ENCODE results near the gene TRPM3. TPM values are rescaled to one million over a fixed set of nuclear protein-coding genes. Genes with fewer than 3 reads are reported as not detected.

TRPM3 gene
- total RNA-seq, 1 donor from 2014 or later = 0.40 TPM

DNA sequence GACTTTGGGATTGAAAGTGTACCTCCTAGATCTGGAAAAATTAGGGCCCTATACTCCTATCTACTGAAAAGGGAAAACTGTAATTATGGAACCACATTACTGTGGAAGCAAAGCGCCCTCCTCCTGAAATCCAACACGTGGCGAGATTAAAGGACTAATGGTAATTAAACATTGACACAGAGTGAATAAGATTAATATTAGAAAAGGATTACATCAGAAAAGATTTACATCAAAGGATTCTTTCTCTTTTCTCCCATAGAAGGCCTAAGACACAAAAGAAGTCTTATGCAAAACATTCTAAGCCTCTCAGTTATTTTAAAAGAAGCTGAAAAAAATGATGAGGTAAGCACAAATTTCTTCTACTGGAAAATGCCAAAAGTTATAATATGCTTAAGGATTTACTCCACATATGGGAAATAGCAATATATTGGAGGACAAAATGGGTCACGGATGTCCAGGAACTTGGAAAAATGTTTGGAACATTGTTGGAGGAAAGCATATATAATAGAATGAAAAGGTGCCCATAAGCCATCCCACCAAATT is 227.8 kb downstream of the TRPM3 start:
- no peak for DNase-seq (ENCODE audit: low read depth in 2 of 2)

DNA sequence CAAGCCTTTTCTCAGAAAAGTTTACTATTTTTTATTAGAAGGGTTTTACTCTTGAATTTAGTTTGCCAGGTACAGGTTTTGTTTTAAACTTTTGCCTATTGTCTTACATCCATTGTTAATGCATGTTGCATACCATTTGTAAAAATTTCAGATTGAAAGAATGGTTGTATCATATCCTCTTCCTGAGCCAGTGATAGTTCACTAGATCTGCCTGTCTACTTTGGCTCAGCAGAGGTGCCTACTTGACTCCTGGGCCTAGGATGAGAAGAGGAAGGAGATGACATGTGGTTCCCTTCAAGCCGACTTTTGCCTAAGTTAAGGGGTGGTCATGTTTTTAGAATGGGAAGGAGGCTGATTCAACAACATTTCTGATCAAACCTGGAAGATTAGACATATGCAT is 232.9 kb downstream of the TRPM3 start:
- DNase-seq (ENCODE audit: low read depth in 2 of 2) = peak in 1 of 2 donors; percentile 72

DNA sequence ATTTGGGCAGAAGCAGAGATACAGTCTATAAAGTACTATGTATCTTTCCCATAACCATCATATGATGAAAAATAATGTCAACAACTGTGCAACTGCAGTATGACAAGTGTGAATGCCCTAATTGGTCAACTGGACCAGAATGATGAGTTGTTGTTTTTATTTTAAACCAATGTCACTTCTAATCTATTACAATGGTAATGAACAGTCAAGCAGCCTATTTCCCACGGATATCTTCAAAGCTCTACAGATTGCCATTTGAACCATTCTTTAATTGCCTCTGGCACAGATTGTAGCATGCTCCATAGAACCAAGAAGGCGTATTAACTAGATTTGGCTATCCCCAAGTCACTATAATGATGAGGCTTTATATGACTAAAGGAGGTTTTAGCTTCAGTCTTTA is 233.6 kb downstream of the TRPM3 start:
- DNase-seq (ENCODE audit: low read depth in 2 of 2) = no peak

- DNase-seq (ENCODE audit: low read depth in 2 of 2) = no peak
Observed at GRCh38 chr9:70883963-70884793, 237.2 kb downstream of the TRPM3 start.

- peak in 1 of 2 donors; percentile 36 for DNase-seq (ENCODE audit: low read depth in 2 of 2)
Observed at GRCh38 chr9:70883056-70883455, 238.4 kb downstream of the TRPM3 start.

DNA sequence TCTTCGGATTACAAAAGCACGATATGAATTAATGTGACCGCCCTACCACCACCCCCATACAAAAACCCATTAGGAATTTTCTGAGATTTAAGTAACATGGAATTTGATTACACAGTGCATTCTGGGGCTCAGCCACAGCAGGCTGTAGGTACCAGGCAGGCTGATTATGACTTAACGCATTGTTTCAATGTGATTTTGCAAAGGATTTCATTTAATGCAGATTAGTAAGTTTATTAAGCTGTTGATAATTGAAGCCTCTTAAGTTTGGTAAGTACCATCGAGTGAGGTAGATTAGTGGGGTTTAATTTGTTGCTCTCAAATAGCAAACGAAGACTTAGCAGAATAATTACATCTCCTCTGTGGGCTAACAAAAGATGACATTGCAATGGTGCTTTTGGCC is 240.1 kb downstream of the TRPM3 start:
- no peak for DNase-seq (ENCODE audit: low read depth in 2 of 2)

- no peak for DNase-seq (ENCODE audit: low read depth in 2 of 2)
Observed at GRCh38 chr9:70880535-70880934, 240.9 kb downstream of the TRPM3 start.

GRCh38 chr9:70878576-70878975 is 242.8 kb downstream of the TRPM3 start:
- DNase-seq (ENCODE audit: low read depth in 2 of 2) = no peak

DNA sequence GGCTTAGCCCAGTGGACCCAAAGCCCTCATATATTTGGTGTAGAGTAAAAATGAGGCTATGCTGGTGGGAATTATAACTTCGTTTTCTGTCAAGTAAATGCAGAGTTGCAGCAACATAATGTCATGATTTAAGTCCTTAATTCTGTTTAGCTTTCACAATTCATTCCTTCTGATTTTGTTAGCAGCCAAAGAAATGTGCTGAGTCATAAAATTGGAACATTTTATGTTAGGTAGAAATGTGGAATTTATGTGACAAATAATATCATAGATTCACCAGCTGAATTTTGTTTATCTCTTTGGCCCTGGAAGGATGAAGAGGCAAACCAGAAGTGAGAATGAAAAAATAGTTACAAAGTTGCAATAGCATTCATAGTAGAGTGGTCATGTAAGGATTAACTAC is 247.0 kb downstream of the TRPM3 start:
- DNase-seq (ENCODE audit: low read depth in 2 of 2) = peak in 1 of 2 donors; percentile 20

GRCh38 chr9:70873506-70873905 is 247.9 kb downstream of the TRPM3 start:
- peak; percentile 21 to 79 for DNase-seq (ENCODE audit: low read depth in 2 of 2)

GRCh38 chr9:70868661-70869652 is 252.5 kb downstream of the TRPM3 start:
- peak; percentile 64 to 84 for DNase-seq (ENCODE audit: low read depth in 2 of 2)

DNA sequence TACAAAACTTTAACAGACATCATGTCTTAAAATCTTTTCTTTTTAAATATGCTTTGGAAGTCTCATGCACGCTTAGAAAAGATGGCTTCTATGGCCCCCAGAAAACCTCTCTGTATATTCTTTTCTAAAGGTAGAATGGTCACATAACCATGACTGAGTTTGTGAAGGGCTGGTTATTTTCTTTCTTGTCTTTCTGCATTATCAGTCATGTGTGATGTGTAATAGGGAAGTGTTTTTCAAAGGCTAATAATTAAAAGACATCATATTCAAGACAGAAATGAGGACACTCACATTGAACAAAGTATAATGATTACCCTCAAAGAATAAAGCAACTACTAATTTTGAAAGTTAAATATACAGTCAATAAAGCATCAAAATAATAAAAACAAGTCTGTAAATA is 253.4 kb downstream of the TRPM3 start:
- DNase-seq (ENCODE audit: low read depth in 2 of 2) = no peak

DNA sequence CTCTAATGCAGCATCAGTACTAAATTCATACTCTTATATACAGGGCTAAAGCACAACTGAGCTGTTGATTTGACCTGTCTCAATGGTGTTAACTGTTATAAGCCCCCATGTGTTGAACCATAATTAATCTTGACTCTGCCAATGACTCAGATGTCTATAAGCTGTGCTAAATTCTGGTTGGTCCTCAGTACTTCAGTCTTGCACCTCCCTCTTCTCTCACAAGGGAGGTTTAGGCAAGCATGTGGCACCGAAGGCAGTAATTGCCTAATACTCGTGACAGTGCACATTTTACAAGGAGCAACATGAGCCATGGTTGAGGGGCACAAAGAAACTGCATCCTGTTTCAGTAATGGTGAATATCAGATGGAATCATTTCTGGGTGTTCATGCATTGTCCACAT is 255.9 kb downstream of the TRPM3 start:
- no peak for DNase-seq (ENCODE audit: low read depth in 2 of 2)

DNA sequence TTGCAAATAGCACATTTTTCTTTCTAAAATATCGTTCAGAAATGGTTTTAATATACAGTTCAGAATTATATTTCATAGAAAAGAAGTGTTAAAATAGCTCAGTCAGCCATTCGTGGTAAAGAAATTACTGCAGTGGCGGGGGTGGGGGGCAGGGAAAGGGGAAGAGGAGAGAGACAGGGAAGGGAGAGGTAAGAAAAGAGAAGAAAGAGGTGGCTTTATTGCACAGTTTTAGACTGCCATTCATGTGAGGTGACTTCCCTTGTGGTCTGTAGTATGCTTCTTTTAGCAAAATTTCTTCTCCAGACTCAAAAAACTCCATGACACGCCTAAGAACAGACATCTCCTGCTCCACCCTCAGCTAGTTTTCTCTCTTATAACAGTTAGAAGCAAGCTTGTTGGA is 259.6 kb downstream of the TRPM3 start:
- no peak for DNase-seq (ENCODE audit: low read depth in 2 of 2)

DNA sequence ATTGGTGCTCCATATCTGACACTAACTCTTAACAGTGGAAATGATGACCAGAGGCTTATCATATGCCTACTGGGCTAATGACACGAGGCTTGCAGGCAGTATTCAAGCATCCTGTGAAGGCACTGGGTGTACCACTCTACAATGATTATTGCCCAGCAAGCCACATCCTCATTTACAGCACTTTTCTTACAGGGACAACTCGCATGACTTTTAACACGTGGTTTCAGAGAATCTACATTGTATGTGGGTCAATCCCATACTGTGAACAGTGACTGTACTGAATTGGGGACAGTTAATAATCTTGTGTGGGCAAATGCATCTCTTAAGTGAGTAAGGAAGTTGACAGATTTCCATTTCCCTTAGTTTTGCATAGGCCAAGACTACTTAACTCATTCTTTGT is 260.0 kb downstream of the TRPM3 start:
- DNase-seq (ENCODE audit: low read depth in 2 of 2) = no peak

- no peak for DNase-seq (ENCODE audit: low read depth in 2 of 2)
Observed at GRCh38 chr9:70859694-70860093, 261.7 kb downstream of the TRPM3 start.

DNA sequence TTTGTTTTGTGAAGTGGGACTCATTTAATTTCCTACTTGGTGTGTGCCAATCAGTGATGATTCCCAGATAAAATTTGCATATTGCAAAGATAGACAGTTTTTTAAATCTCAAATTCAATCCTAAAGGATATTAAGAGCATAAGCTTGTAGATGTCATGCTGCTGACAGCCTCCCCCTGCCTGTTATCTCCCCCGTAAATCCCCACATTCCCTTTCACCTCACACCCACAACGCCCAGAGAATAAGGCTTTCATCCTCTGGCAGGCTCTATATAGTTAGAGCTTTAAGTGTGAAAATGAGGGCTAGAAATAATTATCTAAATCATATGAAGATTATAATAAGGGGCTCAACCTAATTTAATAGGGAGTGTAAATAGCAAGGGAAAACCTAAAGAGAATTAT is 265.0 kb downstream of the TRPM3 start:
- DNase-seq (ENCODE audit: low read depth in 2 of 2) = no peak

DNA sequence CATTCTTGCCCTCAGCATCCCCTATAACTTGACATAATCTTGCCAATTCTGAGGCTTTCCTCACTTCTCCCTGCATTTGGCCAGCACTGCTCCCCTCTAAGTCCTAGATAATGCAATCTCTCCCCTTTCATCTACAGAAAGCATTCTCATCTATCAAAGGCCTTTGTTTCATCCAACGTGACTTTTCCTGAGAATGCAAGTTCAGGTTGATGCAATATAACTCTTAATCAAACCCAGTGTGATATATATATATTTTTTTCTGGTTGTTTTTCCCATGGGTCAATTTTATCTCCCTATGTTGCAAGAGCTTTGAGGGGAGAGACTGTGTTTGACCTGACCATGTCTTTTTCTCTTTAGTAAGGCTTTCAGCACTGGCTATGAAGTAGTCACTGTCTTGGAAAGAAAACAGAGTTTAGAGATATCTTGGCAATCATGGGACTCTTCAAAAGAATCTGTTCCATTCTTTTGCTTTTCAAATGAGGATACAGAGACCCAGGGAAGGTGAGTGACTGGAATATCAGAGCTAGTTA is 268.6 kb downstream of the TRPM3 start:
- DNase-seq (ENCODE audit: low read depth in 2 of 2) = no peak

- DNase-seq (ENCODE audit: low read depth in 2 of 2) = no peak
Observed at GRCh38 chr9:70840266-70840665, 281.2 kb downstream of the TRPM3 start.

DNA sequence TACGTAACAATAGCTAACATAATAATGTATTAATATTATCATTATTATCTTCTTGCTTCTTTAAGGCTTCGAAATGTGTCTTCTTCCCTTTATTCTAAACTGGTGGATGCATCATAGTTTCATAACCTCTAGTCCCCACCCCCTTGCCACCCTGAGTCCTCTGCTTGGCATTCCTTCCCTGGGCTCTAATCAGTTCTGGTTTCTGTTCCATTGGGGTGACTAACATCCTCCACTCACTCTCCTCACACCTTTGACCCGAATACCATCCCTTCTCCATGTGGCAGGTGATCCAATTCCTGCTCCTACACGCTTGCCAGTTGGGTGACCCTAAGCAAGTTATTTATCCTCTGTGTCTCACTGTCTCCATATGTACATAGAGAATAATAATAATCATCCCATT is 286.1 kb downstream of the TRPM3 start:
- peak; percentile 9 to 23 for DNase-seq (ENCODE audit: low read depth in 2 of 2)

DNA sequence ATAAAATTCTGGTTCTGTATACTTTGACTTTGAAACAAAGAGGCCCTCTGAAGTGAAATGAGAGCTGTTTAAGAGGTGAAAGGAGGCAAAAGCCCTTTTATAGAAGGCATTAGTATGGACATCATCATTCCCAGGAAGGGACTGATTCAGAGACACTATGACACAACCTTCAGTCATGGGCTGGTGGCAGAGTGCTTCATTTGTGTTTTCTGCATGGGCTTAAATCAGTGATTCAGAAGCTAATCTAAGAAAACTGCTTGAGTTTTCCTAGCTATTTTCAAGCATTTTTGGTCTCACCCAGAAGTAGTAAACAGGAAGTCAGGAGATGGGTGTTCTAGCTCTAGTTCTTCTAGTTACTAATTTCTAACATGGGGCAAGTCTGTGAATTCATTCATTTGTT is 288.9 kb downstream of the TRPM3 start:
- DNase-seq (ENCODE audit: low read depth in 2 of 2) = peak in 1 of 2 donors; percentile 55

- no peak for DNase-seq (ENCODE audit: low read depth in 2 of 2)
Observed at GRCh38 chr9:70830618-70831017, 290.8 kb downstream of the TRPM3 start.
